CD4-positive, alpha-beta T cell treated with Interleukin-4 for 4 hours (primary cell): ENCODE measurements around the gene CRACR2A.

Experiments used
- DNase-seq: peaks from one replicate; pipeline ENCODE4 v3.0.0-alpha.2; 2020

CRACR2A gene

GRCh38 chr12:3722368-3722767 is 30.5 kb downstream of the CRACR2A start:
- no peak for DNase-seq

GRCh38 chr12:3720772-3721171 is 32.1 kb downstream of the CRACR2A start:
- DNase-seq: no peak

GRCh38 chr12:3718100-3718499 is 34.8 kb downstream of the CRACR2A start:
- no peak for DNase-seq

- no peak for DNase-seq
These were observed 35.5 kb downstream of the CRACR2A start for GRCh38 chr12:3717283-3717898.

- DNase-seq: no peak
These were observed 36.9 kb downstream of the CRACR2A start for GRCh38 chr12:3715999-3716398.

GRCh38 chr12:3713947-3714346 is 39.0 kb downstream of the CRACR2A start:
- no peak for DNase-seq

GRCh38 chr12:3713483-3713882 is 39.4 kb downstream of the CRACR2A start:
- DNase-seq: no peak

- DNase-seq: no peak
These were observed 40.5 kb downstream of the CRACR2A start for GRCh38 chr12:3712209-3712992.

GRCh38 chr12:3705354-3705675 is 47.6 kb downstream of the CRACR2A start:
- DNase-seq: no peak

GRCh38 chr12:3704512-3705353 is 48.2 kb downstream of the CRACR2A start:
- no peak for DNase-seq

GRCh38 chr12:3700861-3701260 is 52.0 kb downstream of the CRACR2A start:
- DNase-seq: no peak

- DNase-seq: no peak
These were observed 54.5 kb downstream of the CRACR2A start for GRCh38 chr12:3698218-3698974.

- DNase-seq: no peak
These were observed 55.5 kb downstream of the CRACR2A start for GRCh38 chr12:3697311-3697870.

GRCh38 chr12:3694673-3695072 is 58.2 kb downstream of the CRACR2A start:
- DNase-seq: no peak

- DNase-seq: no peak
These were observed 60.1 kb downstream of the CRACR2A start for GRCh38 chr12:3692616-3693365.

- DNase-seq: no peak
These were observed 66.4 kb downstream of the CRACR2A start for GRCh38 chr12:3686463-3686862.

- no peak for DNase-seq
These were observed 67.1 kb downstream of the CRACR2A start for GRCh38 chr12:3685830-3686229.

GRCh38 chr12:3684449-3685051 is 68.4 kb downstream of the CRACR2A start:
- DNase-seq: no peak

GRCh38 chr12:3683670-3684069 is 69.2 kb downstream of the CRACR2A start:
- DNase-seq: no peak

GRCh38 chr12:3681595-3682061 is 71.3 kb downstream of the CRACR2A start:
- DNase-seq: no peak

GRCh38 chr12:3680919-3681594 is 71.9 kb downstream of the CRACR2A start:
- no peak for DNase-seq
